ENCODE data around the gene SUSD4. TPM values are rescaled to one million over a fixed set of nuclear protein-coding genes. Genes with fewer than 3 reads are reported as not detected.

Gene SUSD4
- total and polyA plus RNA-seq, 9 of the 15 experiments (the other 6 are each of a cell fraction or from before 2014, with no cell fraction given) = 0.06 to 1.7 (median 0.09) TPM; not detected in 4

DNA sequence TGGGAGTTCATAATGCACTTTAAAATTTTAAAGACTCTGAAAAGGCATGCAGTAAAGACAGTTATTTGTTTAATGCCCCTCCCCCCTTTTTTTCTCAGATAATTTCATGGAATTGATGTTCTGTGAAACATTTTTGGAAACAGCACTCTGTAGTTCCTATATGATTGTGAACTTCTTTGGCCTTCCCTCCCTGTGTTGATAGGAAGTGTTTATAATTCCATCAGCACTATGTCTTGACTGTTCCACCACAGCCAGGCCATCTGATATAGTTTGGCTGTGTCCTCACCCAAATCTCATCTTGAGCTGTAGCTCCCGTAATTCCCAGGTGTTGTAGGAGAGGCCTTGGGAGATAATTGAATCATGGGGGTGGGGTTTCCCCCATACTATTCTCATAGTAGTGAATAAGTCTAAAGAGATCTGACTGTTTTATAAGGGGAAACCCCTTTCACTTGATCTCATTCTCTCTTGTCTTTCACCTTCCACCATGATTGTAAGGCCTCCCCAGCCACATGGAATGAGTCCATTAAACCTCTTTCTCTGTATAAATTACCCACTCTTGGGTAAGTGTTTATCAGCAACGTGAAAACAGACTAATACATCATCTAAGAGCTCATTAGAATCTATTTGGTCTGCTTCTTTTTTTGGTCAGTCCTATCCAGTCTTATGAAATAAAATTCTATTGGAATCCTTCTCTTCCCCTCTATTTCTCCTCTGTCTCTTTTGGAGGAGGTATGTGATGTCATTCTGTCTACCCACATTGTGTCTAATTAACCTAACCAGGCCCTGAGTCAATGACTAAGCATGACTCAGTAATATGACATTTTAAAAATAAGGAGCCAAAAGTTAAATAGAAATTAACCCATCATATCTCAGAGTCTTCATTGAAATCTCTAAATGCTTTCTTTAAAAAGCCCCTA lies 38.2 kb upstream of the SUSD4 start (continued):
- TF ChIP-seq ZNF217 (CRISPR knock-in tag; IDR thresholded peaks at IDR 0.05) (no peak), STAG1 (CRISPR knock-in tag; IDR thresholded peaks at IDR 0.05; ENCODE audit: borderline replicate concordance) (no peak), RB1 (IDR thresholded peaks at IDR 0.05; ENCODE audit: low read depth) (no peak), U2AF2 (optimal IDR thresholded peaks at IDR 0.05; ENCODE audit: low read depth, low read length) (no peak), PHTF2 (CRISPR knock-in tag; IDR thresholded peaks at IDR 0.05) (no peak), PHF8 (IDR thresholded peaks at IDR 0.05; ENCODE audit: borderline replicate concordance, low read length) (no peak), GABPB1 (CRISPR knock-in tag; IDR thresholded peaks at IDR 0.05) (no peak)
- TF ChIP-seq, protein P1, sequence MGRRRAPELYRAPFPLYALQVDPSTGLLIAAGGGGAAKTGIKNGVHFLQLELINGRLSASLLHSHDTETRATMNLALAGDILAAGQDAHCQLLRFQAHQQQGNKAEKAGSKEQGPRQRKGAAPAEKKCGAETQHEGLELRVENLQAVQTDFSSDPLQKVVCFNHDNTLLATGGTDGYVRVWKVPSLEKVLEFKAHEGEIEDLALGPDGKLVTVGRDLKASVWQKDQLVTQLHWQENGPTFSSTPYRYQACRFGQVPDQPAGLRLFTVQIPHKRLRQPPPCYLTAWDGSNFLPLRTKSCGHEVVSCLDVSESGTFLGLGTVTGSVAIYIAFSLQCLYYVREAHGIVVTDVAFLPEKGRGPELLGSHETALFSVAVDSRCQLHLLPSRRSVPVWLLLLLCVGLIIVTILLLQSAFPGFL (CRISPR knock-in tag; IDR thresholded peaks at IDR 0.05) = no peak
- TF ChIP-seq, protein P2, sequence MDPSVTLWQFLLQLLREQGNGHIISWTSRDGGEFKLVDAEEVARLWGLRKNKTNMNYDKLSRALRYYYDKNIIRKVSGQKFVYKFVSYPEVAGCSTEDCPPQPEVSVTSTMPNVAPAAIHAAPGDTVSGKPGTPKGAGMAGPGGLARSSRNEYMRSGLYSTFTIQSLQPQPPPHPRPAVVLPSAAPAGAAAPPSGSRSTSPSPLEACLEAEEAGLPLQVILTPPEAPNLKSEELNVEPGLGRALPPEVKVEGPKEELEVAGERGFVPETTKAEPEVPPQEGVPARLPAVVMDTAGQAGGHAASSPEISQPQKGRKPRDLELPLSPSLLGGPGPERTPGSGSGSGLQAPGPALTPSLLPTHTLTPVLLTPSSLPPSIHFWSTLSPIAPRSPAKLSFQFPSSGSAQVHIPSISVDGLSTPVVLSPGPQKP (CRISPR knock-in tag; IDR thresholded peaks at IDR 0.05) = no peak
- TF ChIP-seq, protein P3, sequence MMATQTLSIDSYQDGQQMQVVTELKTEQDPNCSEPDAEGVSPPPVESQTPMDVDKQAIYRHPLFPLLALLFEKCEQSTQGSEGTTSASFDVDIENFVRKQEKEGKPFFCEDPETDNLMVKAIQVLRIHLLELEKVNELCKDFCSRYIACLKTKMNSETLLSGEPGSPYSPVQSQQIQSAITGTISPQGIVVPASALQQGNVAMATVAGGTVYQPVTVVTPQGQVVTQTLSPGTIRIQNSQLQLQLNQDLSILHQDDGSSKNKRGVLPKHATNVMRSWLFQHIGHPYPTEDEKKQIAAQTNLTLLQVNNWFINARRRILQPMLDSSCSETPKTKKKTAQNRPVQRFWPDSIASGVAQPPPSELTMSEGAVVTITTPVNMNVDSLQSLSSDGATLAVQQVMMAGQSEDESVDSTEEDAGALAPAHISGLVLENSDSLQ (IDR thresholded peaks at IDR 0.05) = 0 out of 2 replicates have a peak, but pooled peaks have one; percentile 5
- TF ChIP-seq, protein P4, sequence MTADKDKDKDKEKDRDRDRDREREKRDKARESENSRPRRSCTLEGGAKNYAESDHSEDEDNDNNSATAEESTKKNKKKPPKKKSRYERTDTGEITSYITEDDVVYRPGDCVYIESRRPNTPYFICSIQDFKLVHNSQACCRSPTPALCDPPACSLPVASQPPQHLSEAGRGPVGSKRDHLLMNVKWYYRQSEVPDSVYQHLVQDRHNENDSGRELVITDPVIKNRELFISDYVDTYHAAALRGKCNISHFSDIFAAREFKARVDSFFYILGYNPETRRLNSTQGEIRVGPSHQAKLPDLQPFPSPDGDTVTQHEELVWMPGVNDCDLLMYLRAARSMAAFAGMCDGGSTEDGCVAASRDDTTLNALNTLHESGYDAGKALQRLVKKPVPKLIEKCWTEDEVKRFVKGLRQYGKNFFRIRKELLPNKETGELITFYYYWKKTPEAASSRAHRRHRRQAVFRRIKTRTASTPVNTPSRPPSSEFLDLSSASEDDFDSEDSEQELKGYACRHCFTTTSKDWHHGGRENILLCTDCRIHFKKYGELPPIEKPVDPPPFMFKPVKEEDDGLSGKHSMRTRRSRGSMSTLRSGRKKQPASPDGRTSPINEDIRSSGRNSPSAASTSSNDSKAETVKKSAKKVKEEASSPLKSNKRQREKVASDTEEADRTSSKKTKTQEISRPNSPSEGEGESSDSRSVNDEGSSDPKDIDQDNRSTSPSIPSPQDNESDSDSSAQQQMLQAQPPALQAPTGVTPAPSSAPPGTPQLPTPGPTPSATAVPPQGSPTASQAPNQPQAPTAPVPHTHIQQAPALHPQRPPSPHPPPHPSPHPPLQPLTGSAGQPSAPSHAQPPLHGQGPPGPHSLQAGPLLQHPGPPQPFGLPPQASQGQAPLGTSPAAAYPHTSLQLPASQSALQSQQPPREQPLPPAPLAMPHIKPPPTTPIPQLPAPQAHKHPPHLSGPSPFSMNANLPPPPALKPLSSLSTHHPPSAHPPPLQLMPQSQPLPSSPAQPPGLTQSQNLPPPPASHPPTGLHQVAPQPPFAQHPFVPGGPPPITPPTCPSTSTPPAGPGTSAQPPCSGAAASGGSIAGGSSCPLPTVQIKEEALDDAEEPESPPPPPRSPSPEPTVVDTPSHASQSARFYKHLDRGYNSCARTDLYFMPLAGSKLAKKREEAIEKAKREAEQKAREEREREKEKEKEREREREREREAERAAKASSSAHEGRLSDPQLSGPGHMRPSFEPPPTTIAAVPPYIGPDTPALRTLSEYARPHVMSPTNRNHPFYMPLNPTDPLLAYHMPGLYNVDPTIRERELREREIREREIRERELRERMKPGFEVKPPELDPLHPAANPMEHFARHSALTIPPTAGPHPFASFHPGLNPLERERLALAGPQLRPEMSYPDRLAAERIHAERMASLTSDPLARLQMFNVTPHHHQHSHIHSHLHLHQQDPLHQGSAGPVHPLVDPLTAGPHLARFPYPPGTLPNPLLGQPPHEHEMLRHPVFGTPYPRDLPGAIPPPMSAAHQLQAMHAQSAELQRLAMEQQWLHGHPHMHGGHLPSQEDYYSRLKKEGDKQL (CRISPR knock-in tag; IDR thresholded peaks at IDR 0.05; ENCODE audit: borderline replicate concordance) = no peak
- TF ChIP-seq, protein P5, sequence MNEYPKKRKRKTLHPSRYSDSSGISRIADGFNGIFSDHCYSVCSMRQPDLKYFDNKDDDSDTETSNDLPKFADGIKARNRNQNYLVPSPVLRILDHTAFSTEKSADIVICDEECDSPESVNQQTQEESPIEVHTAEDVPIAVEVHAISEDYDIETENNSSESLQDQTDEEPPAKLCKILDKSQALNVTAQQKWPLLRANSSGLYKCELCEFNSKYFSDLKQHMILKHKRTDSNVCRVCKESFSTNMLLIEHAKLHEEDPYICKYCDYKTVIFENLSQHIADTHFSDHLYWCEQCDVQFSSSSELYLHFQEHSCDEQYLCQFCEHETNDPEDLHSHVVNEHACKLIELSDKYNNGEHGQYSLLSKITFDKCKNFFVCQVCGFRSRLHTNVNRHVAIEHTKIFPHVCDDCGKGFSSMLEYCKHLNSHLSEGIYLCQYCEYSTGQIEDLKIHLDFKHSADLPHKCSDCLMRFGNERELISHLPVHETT (CRISPR knock-in tag; conservative IDR thresholded peaks at IDR 0.05 in 1 of 2, IDR thresholded peaks at IDR 0.05 in 1 of 2) = peak in 1 of 2 experiments; percentile 13; a peak in 1 of 4 replicates
- TF ChIP-seq, protein P6, sequence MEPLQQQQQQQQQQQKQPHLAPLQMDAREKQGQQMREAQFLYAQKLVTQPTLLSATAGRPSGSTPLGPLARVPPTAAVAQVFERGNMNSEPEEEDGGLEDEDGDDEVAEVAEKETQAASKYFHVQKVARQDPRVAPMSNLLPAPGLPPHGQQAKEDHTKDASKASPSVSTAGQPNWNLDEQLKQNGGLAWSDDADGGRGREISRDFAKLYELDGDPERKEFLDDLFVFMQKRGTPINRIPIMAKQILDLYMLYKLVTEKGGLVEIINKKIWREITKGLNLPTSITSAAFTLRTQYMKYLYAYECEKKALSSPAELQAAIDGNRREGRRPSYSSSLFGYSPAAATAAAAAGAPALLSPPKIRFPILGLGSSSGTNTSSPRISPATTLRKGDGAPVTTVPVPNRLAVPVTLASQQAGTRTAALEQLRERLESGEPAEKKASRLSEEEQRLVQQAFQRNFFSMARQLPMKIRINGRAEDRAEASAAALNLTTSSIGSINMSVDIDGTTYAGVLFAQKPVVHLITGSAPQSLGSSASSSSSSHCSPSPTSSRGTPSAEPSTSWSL (CRISPR knock-in tag; IDR thresholded peaks at IDR 0.05; ENCODE audit: borderline replicate concordance) = no peak

Measured in K562 (cell line).